A673 (cell line): Measurements from ENCODE around the gene SLC7A1.

ENCODE experiments used
- EZH2 ChIP-seq: fragments of 200-600 bp; sonication (generic); IDR thresholded peaks from 2 replicates; pipeline ENCODE4 v1.6.1; 2017; ENCODE audit warnings: borderline replicate concordance, low read depth, mild to moderate bottlenecking, mixed read lengths, antibody characterized with exemption, low read length; ENCODE audit not compliant: poor library complexity, severe bottlenecking
- TF ChIP-seq, protein P1 (sequence below): fragments of 300-800, 200-600 bp; sonication (generic); conservative IDR thresholded peaks from 2 replicates; pipeline ENCODE4 v1.5.1; 2017; ENCODE audit warnings: low read depth, mild to moderate bottlenecking, antibody characterized with exemption, low read length, moderate library complexity, mixed read lengths

- TF ChIP-seq, protein P1, sequence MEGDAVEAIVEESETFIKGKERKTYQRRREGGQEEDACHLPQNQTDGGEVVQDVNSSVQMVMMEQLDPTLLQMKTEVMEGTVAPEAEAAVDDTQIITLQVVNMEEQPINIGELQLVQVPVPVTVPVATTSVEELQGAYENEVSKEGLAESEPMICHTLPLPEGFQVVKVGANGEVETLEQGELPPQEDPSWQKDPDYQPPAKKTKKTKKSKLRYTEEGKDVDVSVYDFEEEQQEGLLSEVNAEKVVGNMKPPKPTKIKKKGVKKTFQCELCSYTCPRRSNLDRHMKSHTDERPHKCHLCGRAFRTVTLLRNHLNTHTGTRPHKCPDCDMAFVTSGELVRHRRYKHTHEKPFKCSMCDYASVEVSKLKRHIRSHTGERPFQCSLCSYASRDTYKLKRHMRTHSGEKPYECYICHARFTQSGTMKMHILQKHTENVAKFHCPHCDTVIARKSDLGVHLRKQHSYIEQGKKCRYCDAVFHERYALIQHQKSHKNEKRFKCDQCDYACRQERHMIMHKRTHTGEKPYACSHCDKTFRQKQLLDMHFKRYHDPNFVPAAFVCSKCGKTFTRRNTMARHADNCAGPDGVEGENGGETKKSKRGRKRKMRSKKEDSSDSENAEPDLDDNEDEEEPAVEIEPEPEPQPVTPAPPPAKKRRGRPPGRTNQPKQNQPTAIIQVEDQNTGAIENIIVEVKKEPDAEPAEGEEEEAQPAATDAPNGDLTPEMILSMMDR: no peak
- TF ChIP-seq EZH2: no peak
These were observed 93.8 kb downstream of the SLC7A1 start for GRCh38 chr13:29501674-29502073.
